ENCODE data around the gene FAM50B. TPM values are rescaled to one million over a fixed set of nuclear protein-coding genes. Genes with fewer than 3 reads are reported as not detected.
A peak's percentile ranks its signal among the peaks of the same experiment; 100 is the strongest.

Gene FAM50B
- total and polyA plus RNA-seq, 2 of the 4 experiments (the other 2 are of a cell fraction): 4.1 to 7.4 TPM

- Histone ChIP-seq H3K9me1 (ENCODE audit: insufficient read depth, low read length) (no peaks in the 10 kb centered on the region), H3K27ac (ENCODE audit: insufficient read depth, low read length) (no peak overlapping the region), H3K4me2 (ENCODE audit: low read depth, low read length) (no peak overlapping the region), H3K56ac (ENCODE audit: extremely low read depth, insufficient read depth, low read length) (no peak overlapping the region), H2BK120ac (ENCODE audit: low read depth, low read length) (no peak overlapping the region), H3K18ac (ENCODE audit: low read depth, low read length) (no peak overlapping the region), H4K91ac (ENCODE audit: insufficient read depth, low read depth, low read length) (no peak overlapping the region), H2AK9ac (replicated peaks; ENCODE audit: low read depth, low read length, poor library complexity) (no peak overlapping the region), H2BK20ac (ENCODE audit: low read depth, low read length) (no peak overlapping the region), H3K4ac (ENCODE audit: low read depth, low read length) (no peak overlapping the region), H3K23ac (ENCODE audit: low read depth, low read length) (no peak overlapping the region), H3K27me3 (ENCODE audit: control insufficient read depth, insufficient read depth, low read length) (0 out of 2 replicates have a peak, but pooled peaks cover 4% of the 10 kb centered on the region), H3K14ac (replicated peaks; ENCODE audit: low read depth, low read length) (no peak overlapping the region), H4K5ac (ENCODE audit: low read depth, low read length) (no peak overlapping the region), H2BK15ac (ENCODE audit: low read depth, low read length) (no peak overlapping the region), H2AFZ (replicated peaks; ENCODE audit: low read length, poor library complexity) (no peak overlapping the region), H3K4me1 (ENCODE audit: control insufficient read depth, insufficient read depth, low read length) (no peaks in the 10 kb centered on the region), H3K36me3 (ENCODE audit: control insufficient read depth, insufficient read depth, low read length) (no peaks in the 10 kb centered on the region), H3K9ac (ENCODE audit: low read depth, low read length) (no peak overlapping the region), H2BK5ac (ENCODE audit: low read depth, low read length, poor library complexity, severe bottlenecking) (no peak overlapping the region), H3K4me3 (ENCODE audit: insufficient read depth, low read depth, low read length) (no peak overlapping the region), H3K9me3 (ENCODE audit: control insufficient read depth, insufficient read depth, low read length) (no peaks in the 10 kb centered on the region), H2AK5ac (ENCODE audit: low read depth, low read length) (0 out of 2 replicates have a peak overlapping the region, but pooled peaks have one; percentile 15), H4K20me1 (ENCODE audit: insufficient read depth, low read length) (no peaks in the 10 kb centered on the region), H4K8ac (ENCODE audit: low read depth in 2 of 2, low read length in 2 of 2) (no peak overlapping the region), H3K79me1 (ENCODE audit: low read depth in 1 of 2, low read length in 2 of 2) (no peaks in the 10 kb centered on the region)
- in situ Hi-C loops (cut with MboI; ENCODE audit: low sequenced_read_pairs): no loop called here
- ChIA-PET POLR2A (ENCODE audit: unreplicated experiment) (no interaction called here), CTCF (interaction anchor here (0.6 kb wide), 1 partner anchor 75 kb away, joined by 6 read pairs; no protein-coding TSS in a partner anchor)
- dilution Hi-C loops (cut with HindIII; ENCODE audit: low sequenced_read_pairs, unreplicated experiment): no loop called here
- intact Hi-C loops (cut with micrococcal nuclease): no loop called here
- 98% methylated on average over 5 of the region's 14 CpGs; no CpG with 5 or more reads in 1 of the 2 experiments for WGBS, 2 experiments (ENCODE audit: extremely low coverage in 2 of 2, insufficient read length in 1 of 2)
- TF ChIP-seq CEBPB (IDR thresholded peaks at IDR 0.05; ENCODE audit: low read depth, low read length): no peak
- TF ChIP-seq CHD1 (IDR thresholded peaks at IDR 0.05; ENCODE audit: low read depth, low read length): no peak
- TF ChIP-seq ELK1 (IDR thresholded peaks at IDR 0.05; ENCODE audit: borderline replicate concordance, low read depth, low read length): no peak
- no peak for TF ChIP-seq RCOR1 (IDR thresholded peaks at IDR 0.05; ENCODE audit: insufficient replicate concordance, low read length)
- no peak for TF ChIP-seq RAD21 (IDR thresholded peaks at IDR 0.05; ENCODE audit: low read length)
- no peak for TF ChIP-seq MAZ (IDR thresholded peaks at IDR 0.05; ENCODE audit: borderline replicate concordance, low read depth, low read length)
- no peak for TF ChIP-seq RFX5 (IDR thresholded peaks at IDR 0.05; ENCODE audit: low read depth, low read length)
- no peak for TF ChIP-seq FOS (IDR thresholded peaks at IDR 0.05; ENCODE audit: low read depth, low read length)
- no peak for TF ChIP-seq MAFK (IDR thresholded peaks at IDR 0.05; ENCODE audit: low read depth, low read length)
- TF ChIP-seq USF2 (IDR thresholded peaks at IDR 0.05; ENCODE audit: low read depth, low read length): no peak
- DNase-seq: no peak
- no peak for ATAC-seq (ENCODE audit: low read depth)
- no TSS peak for BruUV-seq (replicated peaks)
These were observed 8.6 kb downstream of the FAM50B start for GRCh38 chr6:3857468-3858456.

Measured in IMR-90 (cell line).